Kidney (tissue), 14 donors: ENCODE data around the gene NCBP1. TPM values are rescaled to one million over a fixed set of nuclear protein-coding genes. Genes with fewer than 3 reads are reported as not detected.

Experiments
- DNase-seq, 5 donors: peaks; one replicate each; pipeline ENCODE4 v3.0.0-alpha.2; 2013 to 2020
- FAIRE-seq: peaks from 2 replicates; lab custom pipeline; 2012; peaks lifted over from hg19 to GRCh38; lab: Jason Lieb, UNC
- H3K27ac ChIP-seq, 2 donors: one replicate each; pipeline ENCODE4 v1.7.0; 2013; ENCODE audit warnings: low read depth in 2 of 2, low read length in 2 of 2, inconsistent platforms in 1 of 2
- H3K27me3 ChIP-seq: one replicate; pipeline ENCODE4 v1.7.1; 2013; ENCODE audit warnings: low read length, inconsistent platforms; ENCODE audit not compliant: control insufficient read depth, insufficient read depth
- H3K36me3 ChIP-seq, 3 donors: one replicate each; pipeline versions ENCODE4 v1.7.0 to v1.7.1; 2013; ENCODE audit warnings: low read length in 3 of 3, control low read depth in 1 of 3, inconsistent platforms in 1 of 3; ENCODE audit not compliant: insufficient read depth in 3 of 3, control insufficient read depth in 2 of 3
- H3K4me1 ChIP-seq, 3 donors: one replicate each; pipeline versions ENCODE4 v1.7.0 to v1.7.1; 2013; ENCODE audit warnings: low read length in 3 of 3, inconsistent platforms in 1 of 3, low read depth in 1 of 3; ENCODE audit not compliant: control insufficient read depth in 2 of 3, insufficient read depth in 2 of 3
- H3K4me3 ChIP-seq, 3 donors: one replicate each; pipeline versions ENCODE4 v1.7.0 to v1.8.1; 2013; ENCODE audit warnings: low read length in 3 of 3, control low read depth in 1 of 3, inconsistent platforms in 1 of 3
- H3K9ac ChIP-seq, 3 donors: one replicate each; pipeline versions ENCODE4 v1.7.0 to v1.7.1; 2013; ENCODE audit warnings: low read length in 3 of 3, control low read depth in 1 of 3, inconsistent platforms in 1 of 3
- H3K9me3 ChIP-seq, 3 donors: one replicate each; pipeline versions ENCODE4 v1.7.0 to v1.7.1; 2013; ENCODE audit warnings: low read length in 3 of 3, control low read depth in 1 of 3, inconsistent platforms in 1 of 3; ENCODE audit not compliant: control insufficient read depth in 2 of 3, insufficient read depth in 1 of 3
- intact Hi-C: fragments of 100-400 bp; cut with DNase I; formaldehyde crosslinking; loops from one replicate; pipeline ENCODE4 v1.11.1; 2022
- polyA plus RNA-seq: library from polyadenylated mRNA; stranded (reverse); fragments of 350-450 nt; fragmentation: Illumina TruSeq; extraction: RNeasy Lipid Tissue Mini Kit (QIAGEN cat#74804); gene quantifications from one replicate; pipeline ENCODE4 v1.2.3, GENCODE V29; 2014; ENCODE audit warnings: low read depth, low replicate concordance; ENCODE audit not compliant: insufficient read depth
- total RNA-seq: library from RNA; stranded (reverse); fragmentation: NEBNext Ultra II Directional; extraction: Animal tissue kit (Norgen Biotek cat#: 25700); gene quantifications from one replicate; pipeline ENCODE4 v1.2.1, GENCODE V29; 2021
- TF ChIP-seq, protein P1 (sequence below): IDR thresholded peaks from 3 replicates; pipeline ENCODE4 v1.5.1; 2012; ENCODE audit warnings: mild to moderate bottlenecking, moderate library complexity, borderline replicate concordance; ENCODE audit not compliant: insufficient read depth; ENCODE audit errors: extremely low read depth
- donor health status: control.
- donor health status: control.
- donor health status: control.
- donor health status: control.
- donor health status: control.
- donor health status: DM: yes; HTN: yes; CAD: no.
- donor health status: Normal renal cell carcinoma (clear cell type).

The NCBP1 gene
- total and polyA plus RNA-seq, 2 donors from 2014 or later = 15.1 to 28.5 TPM

DNA sequence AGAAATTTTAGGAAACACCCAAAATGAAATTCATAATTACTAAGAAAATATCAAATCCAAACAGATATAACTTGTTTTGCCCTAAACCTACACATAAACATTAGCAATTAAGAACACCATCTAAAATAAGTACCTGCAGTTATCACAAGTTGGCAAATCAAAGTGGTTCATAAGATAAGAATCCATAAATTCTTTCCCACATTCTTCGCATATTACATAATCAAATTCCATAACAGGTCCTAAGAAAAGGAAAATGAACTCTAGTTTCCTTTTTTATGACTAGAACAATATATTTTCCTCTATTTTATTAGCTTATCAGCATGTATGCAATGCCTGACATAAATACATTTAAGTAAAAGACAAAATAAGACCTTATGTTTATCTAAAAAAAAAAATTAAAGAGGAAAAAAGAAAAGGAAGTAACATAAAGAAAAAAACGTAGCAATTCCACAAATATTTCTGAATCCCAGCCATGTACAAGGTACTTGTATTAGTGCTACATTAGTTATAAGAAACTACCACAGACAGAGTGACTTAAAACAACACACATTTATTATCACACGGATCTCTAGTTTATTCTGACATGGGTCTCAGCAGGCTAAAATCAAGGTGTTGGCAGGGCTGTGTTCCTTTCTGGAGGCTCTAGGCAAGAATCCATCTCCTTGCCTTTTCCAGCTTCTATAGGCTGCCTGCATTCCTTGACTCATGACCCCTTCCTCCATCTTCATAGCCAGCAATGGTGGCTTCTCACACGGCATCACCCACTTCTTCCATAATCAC is 56.0 kb downstream of the NCBP1 start:
- no peak overlapping the region for H3K4me3 ChIP-seq
- no peak overlapping the region for H3K27ac ChIP-seq
- FAIRE-seq (no peak), DNase-seq (no peak)
- TF ChIP-seq, protein P1, sequence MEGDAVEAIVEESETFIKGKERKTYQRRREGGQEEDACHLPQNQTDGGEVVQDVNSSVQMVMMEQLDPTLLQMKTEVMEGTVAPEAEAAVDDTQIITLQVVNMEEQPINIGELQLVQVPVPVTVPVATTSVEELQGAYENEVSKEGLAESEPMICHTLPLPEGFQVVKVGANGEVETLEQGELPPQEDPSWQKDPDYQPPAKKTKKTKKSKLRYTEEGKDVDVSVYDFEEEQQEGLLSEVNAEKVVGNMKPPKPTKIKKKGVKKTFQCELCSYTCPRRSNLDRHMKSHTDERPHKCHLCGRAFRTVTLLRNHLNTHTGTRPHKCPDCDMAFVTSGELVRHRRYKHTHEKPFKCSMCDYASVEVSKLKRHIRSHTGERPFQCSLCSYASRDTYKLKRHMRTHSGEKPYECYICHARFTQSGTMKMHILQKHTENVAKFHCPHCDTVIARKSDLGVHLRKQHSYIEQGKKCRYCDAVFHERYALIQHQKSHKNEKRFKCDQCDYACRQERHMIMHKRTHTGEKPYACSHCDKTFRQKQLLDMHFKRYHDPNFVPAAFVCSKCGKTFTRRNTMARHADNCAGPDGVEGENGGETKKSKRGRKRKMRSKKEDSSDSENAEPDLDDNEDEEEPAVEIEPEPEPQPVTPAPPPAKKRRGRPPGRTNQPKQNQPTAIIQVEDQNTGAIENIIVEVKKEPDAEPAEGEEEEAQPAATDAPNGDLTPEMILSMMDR = no peak
- peaks cover 0 to 7% (median 0%) of the 10 kb centered on the region in 3 donors for H3K4me1 ChIP-seq
- no peak overlapping the region for H3K9ac ChIP-seq
- no peaks in the 10 kb centered on the region for H3K27me3 ChIP-seq
- intact Hi-C loops = no loop called here
- H3K36me3 ChIP-seq = peaks cover 8 to 28% (median 18%) of the 10 kb centered on the region in 3 donors
- no peaks in the 10 kb centered on the region for H3K9me3 ChIP-seq

DNA sequence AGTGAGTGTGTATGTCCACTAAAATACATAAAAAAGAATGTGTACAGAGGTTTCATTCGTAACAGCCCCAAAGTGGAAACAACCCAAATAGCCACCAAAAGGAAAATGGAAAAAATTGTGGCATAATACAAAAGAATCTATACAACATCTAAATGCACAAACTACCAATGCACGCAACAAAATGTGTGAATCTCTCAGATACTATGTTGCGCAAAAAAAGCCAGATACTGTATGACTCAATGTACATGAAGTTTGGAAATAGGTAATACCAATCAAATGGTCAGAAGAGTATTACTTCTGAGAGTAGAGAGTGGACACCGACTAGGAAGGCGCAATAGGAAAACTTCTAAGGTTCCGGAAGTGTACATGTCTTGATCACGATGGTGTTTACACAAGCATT is 61.1 kb downstream of the NCBP1 start:
- H3K4me3 ChIP-seq = peak overlapping the region in 2 of 3 donors; percentile 12 to 64
- DNase-seq = no peak
- no peak overlapping the region for H3K27ac ChIP-seq
- peaks cover 5 to 13% (median 10%) of the 10 kb centered on the region in 3 donors for H3K36me3 ChIP-seq
- H3K9ac ChIP-seq = no peak overlapping the region
- H3K4me1 ChIP-seq = peaks cover 0 to 15% (median 15%) of the 10 kb centered on the region in 3 donors
- no peaks in the 10 kb centered on the region for H3K27me3 ChIP-seq
- no peaks in the 10 kb centered on the region for H3K9me3 ChIP-seq
- TF ChIP-seq, protein P1 = no peak
- no peak for FAIRE-seq
- intact Hi-C loops = no loop called here

DNA sequence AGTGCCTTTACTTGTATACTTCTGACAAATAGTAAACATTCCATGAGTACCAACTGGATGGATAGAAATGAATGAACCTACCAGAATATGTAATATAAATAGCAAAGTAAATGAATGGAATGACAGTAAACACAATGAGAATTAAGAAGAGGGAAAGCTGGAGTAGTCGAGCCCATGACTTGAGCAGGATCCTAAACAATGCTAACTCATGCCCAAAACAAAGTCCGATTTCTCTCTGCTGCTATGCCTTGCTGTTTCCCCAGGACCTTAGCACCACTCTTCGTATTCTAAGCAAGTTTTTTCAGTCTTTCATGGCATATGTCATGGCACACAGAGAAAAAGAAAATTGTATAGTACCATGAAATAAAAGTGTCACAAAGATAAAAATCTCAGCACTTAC is 61.8 kb downstream of the NCBP1 start:
- intact Hi-C loops = no loop called here
- Histone ChIP-seq H3K4me3 (peak overlapping the region; percentile 2 to 84 (median 64)), H3K4me1 (peaks cover 0 to 15% (median 15%) of the 10 kb centered on the region in 3 donors), H3K27ac (no peak overlapping the region), H3K9ac (peak overlapping the region in 2 of 3 donors; percentile 15 to 85), H3K9me3 (no peaks in the 10 kb centered on the region), H3K27me3 (no peaks in the 10 kb centered on the region), H3K36me3 (peaks cover 5 to 13% (median 7%) of the 10 kb centered on the region in 3 donors)
- no peak for DNase-seq
- no peak for FAIRE-seq
- TF ChIP-seq, protein P1 = no peak
